Prostate gland (tissue), 2 donors: ENCODE data around the gene UBXN2A. TPM values are rescaled to one million over a fixed set of nuclear protein-coding genes. Genes with fewer than 3 reads are reported as not detected.

Experiments used
- DNase-seq: peaks from one replicate; pipeline ENCODE4 v3.0.0-alpha.2; 2019; ENCODE audit warnings: low spot score
- H3K27ac ChIP-seq, 2 donors: fragments of 200-600 bp; sonication (generic); 2 replicates each; pipeline ENCODE4 v1.5.1; 2017 to 2019
- H3K27me3 ChIP-seq: fragments of 200-600 bp; sonication (generic); replicated peaks from 2 replicates; pipeline ENCODE4 v1.5.1; 2019; ENCODE audit not compliant: insufficient read depth
- H3K36me3 ChIP-seq, 2 donors: fragments of 200-600 bp; sonication (generic); 1 replicate in 1 of 2; 2 replicates in 1 of 2; pipeline versions ENCODE4 v1.5.1 to v1.8.1; 2017 to 2019
- H3K4me1 ChIP-seq: fragments of 200-600 bp; sonication (generic); replicated peaks from 2 replicates; pipeline ENCODE4 v1.5.1; 2019
- H3K4me3 ChIP-seq, 2 donors: fragments of 200-600 bp; sonication (generic); 2 replicates each; pipeline ENCODE4 v1.5.1; 2017 to 2019
- H3K9me3 ChIP-seq: fragments of 200-600 bp; sonication (generic); 2 replicates; pipeline ENCODE4 v1.5.1; 2017
- CTCF ChIP-seq, 4 experiments: fragments of 200-600 bp in 2 of 4; fragments of 450-650 bp in 2 of 4; sonication (generic) in 2 of 4; IDR thresholded peaks; 1 replicate in 3 of 4; 2 replicates in 1 of 4; pipeline ENCODE4 v1.5.1; 2016 to 2019; ENCODE audit warnings: antibody characterized with exemption in 4 of 4, mild to moderate bottlenecking in 2 of 4, moderate library complexity in 2 of 4
- POLR2A ChIP-seq: fragments of 450-650 bp; IDR thresholded peaks from one replicate; pipeline ENCODE4 v1.6.1; 2016; ENCODE audit warnings: antibody characterized with exemption, mild to moderate bottlenecking
- POLR2AphosphoS5 ChIP-seq: sonication (generic); formaldehyde crosslinking; IDR thresholded peaks from one replicate; pipeline ENCODE4 v1.6.1; 2017; ENCODE audit warnings: antibody characterized with exemption
- whole genome bisulfite sequencing: methylation state at CpG from one replicate; pipeline ENCODE4 v1.1.5; 2018; 5-methylcytosine and 5-hydroxymethylcytosine counted together
- intact Hi-C: fragments of 100-400 bp; cut with DNase I; formaldehyde crosslinking; loops from one replicate; pipeline ENCODE4 v1.14.2; 2022
- total RNA-seq, 2 donors: library from RNA; depleted of rRNA; stranded (reverse); fragments of >200 nt; gene quantifications; one replicate each; pipeline ENCODE4 v1.1.0, GENCODE V29; 2016

The UBXN2A gene
- 10 to 100 TPM in 1 of 2 donors, 1 to 10 TPM in 1; 9.7 to 19.2 TPM for total RNA-seq

- peak; percentile 73 for TF ChIP-seq POLR2A
- TF ChIP-seq POLR2AphosphoS5 = no peak
- peak in 1 of 4 experiments; percentile 4 for TF ChIP-seq CTCF (IDR thresholded peaks at IDR 0.05)
- H3K27me3 ChIP-seq = no peaks in the 10 kb centered on the region
- peak within 1 kb of the TSS; percentile 79 to 91 for H3K4me3 ChIP-seq
- WGBS = under 1% methylated on average over 55 of the region's 77 CpGs
- no peaks in the 10 kb centered on the region for H3K9me3 ChIP-seq
- H3K4me1 ChIP-seq = peaks cover 3% of the 10 kb centered on the region
- H3K27ac ChIP-seq = peak within 1 kb of the TSS; percentile 87 to 97
- peak; percentile 68 for DNase-seq
- no peaks in the 10 kb centered on the region for H3K36me3 ChIP-seq
- intact Hi-C loops = no loop called here
Measured at GRCh38 chr2:23939987-23940717, at the start of gene UBXN2A. Gene UBXN2A, plus strand, starts transcription at chr2:23940463. Its CDS starts 17,852 bp downstream, at chr2:23958315.

GRCh38 chr2:23900133-23900532, 40.1 kb upstream of the UBXN2A start:
- TF ChIP-seq CTCF (IDR thresholded peaks at IDR 0.05) (no peak), POLR2AphosphoS5 (no peak), POLR2A (no peak)
- DNase-seq = no peak
- no peaks in the 10 kb centered on the region for H3K4me1 ChIP-seq
- 94% methylated on average over 8 of the region's 8 CpGs for WGBS
- H3K27ac ChIP-seq = no peak overlapping the region
- intact Hi-C loops = no loop called here
- no peak overlapping the region for H3K4me3 ChIP-seq
- H3K9me3 ChIP-seq = no peaks in the 10 kb centered on the region
- no peaks in the 10 kb centered on the region for H3K36me3 ChIP-seq
- H3K27me3 ChIP-seq = no peaks in the 10 kb centered on the region

- no peaks in the 10 kb centered on the region for H3K9me3 ChIP-seq
- no peak overlapping the region for H3K4me3 ChIP-seq
- intact Hi-C loops = no loop called here
- no peak overlapping the region for H3K27ac ChIP-seq
- H3K27me3 ChIP-seq = no peaks in the 10 kb centered on the region
- no peaks in the 10 kb centered on the region for H3K4me1 ChIP-seq
- DNase-seq = no peak
- 56% methylated on average over 9 of the region's 9 CpGs for WGBS
- no peak for TF ChIP-seq POLR2AphosphoS5
- no peak for TF ChIP-seq CTCF (IDR thresholded peaks at IDR 0.05)
- no peak for TF ChIP-seq POLR2A
- H3K36me3 ChIP-seq = no peaks in the 10 kb centered on the region
Measured at GRCh38 chr2:23900541-23901322, 39.5 kb upstream of the UBXN2A start.

- no peaks in the 10 kb centered on the region for H3K27me3 ChIP-seq
- no peaks in the 10 kb centered on the region for H3K4me1 ChIP-seq
- no peaks in the 10 kb centered on the region for H3K36me3 ChIP-seq
- WGBS = 40% methylated on average over 6 of the region's 6 CpGs
- DNase-seq = no peak
- no peak overlapping the region for H3K27ac ChIP-seq
- intact Hi-C loops = no loop called here
- H3K9me3 ChIP-seq = no peaks in the 10 kb centered on the region
- no peak overlapping the region for H3K4me3 ChIP-seq
- TF ChIP-seq CTCF (IDR thresholded peaks at IDR 0.05) = no peak
- TF ChIP-seq POLR2AphosphoS5 = peak; percentile 47
- TF ChIP-seq POLR2A = no peak
Measured at GRCh38 chr2:23901966-23902846, 38.1 kb upstream of the UBXN2A start.
